Activated CD4-positive, alpha-beta T cell treated with anti-CD3 and anti-CD28 coated beads, Interleukin-2, amount 10 ng/mL, durations not matched to agents 24 days and 14 days (primary cell): ENCODE results near the gene CHMP1A. TPM values are rescaled to one million over a fixed set of nuclear protein-coding genes. Genes with fewer than 3 reads are reported as not detected.

ENCODE experiments used
- DNase-seq: peaks from one replicate; pipeline ENCODE4 v3.0.0; 2022
- H3K27ac Mint-ChIP-seq: one replicate; pipeline ENCODE4 v1.8.0; 2022; ENCODE audit warnings: mild to moderate bottlenecking, mixed read lengths
- H3K27me3 Mint-ChIP-seq: one replicate; pipeline ENCODE4 v1.8.0; 2022; ENCODE audit warnings: mixed read lengths
- H3K36me3 Mint-ChIP-seq: one replicate; pipeline ENCODE4 v1.8.0; 2022; ENCODE audit warnings: low read depth, mild to moderate bottlenecking, mixed read lengths
- H3K4me1 Mint-ChIP-seq: one replicate; pipeline ENCODE4 v1.8.0; 2021; ENCODE audit warnings: mixed read lengths
- H3K4me3 Mint-ChIP-seq: one replicate; pipeline ENCODE4 v1.8.0; 2022; ENCODE audit warnings: mild to moderate bottlenecking, moderate library complexity, mixed read lengths
- H3K9me3 Mint-ChIP-seq: one replicate; pipeline ENCODE4 v1.8.0; 2021; ENCODE audit warnings: mixed read lengths
- intact Hi-C: fragments of 100-400 bp; cut with micrococcal nuclease; formaldehyde crosslinking; loops from one replicate; pipeline ENCODE4 v1.15.1; 2023
- total RNA-seq: library from RNA; stranded (reverse); gene quantifications from 2 replicates; pipeline ENCODE4 v1.2.3, GENCODE V29; 2022

CHMP1A gene
- total RNA-seq, 1 donor from 2014 or later: 83.7 TPM

- peak overlapping the region; percentile 11 for H3K4me3 Mint-ChIP-seq
- peaks cover 44% of the 10 kb centered on the region for H3K36me3 Mint-ChIP-seq
- no peak for DNase-seq
- H3K27me3 Mint-ChIP-seq: no peaks in the 10 kb centered on the region
- intact Hi-C loops: no loop called here
- H3K4me1 Mint-ChIP-seq: peaks cover 29% of the 10 kb centered on the region
- no peak overlapping the region for H3K27ac Mint-ChIP-seq
- H3K9me3 Mint-ChIP-seq: no peaks in the 10 kb centered on the region
Measured at GRCh38 chr16:89660146-89660545, 2.6 kb upstream of the CHMP1A start.

DNA sequence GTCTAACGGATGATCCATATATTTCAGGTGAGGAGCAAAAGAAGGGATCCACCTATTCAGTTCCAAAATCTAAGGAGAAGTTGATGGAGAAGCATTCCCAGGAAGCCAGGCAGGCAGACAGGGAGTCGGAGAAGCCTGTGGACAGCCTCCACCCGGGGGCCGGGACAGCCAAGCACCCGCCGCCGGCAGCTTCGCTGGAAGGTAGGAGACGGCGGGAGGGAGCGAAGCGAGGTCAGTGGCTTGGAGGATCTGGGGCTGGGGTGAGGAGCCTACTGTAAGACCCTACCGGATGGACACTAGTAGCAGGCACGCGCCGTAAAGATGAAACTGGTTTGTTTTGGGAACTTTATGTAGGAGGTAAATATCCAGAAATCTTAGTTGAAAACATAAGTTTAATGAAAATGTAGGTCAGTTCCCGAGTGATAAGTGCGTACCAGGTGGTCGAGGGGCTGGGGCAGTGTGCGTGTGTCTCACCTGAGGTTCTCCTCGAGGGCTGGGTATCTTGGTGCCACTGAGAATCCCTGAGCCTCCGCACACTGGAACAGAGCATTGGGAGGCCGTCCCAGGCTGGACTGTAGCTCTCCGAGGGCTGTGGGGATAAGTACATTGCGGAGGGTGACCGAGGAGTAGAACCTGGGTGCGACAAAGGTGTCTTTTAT, 842 bp upstream of the CHMP1A start:
- intact Hi-C loops: loop anchor here (1.0 kb wide), 1 partner anchor 98 kb away; the partner anchor contains the start of gene RPL13
- Mint-ChIP-seq H3K27me3 (no peaks in the 10 kb centered on the region), H3K36me3 (peaks cover 51% of the 10 kb centered on the region), H3K9me3 (no peaks in the 10 kb centered on the region), H3K4me3 (peak overlapping the region; percentile 97), H3K4me1 (peaks cover 33% of the 10 kb centered on the region), H3K27ac (peak overlapping the region; percentile 92)
- peak; percentile 79 for DNase-seq

GRCh38 chr16:89656435-89657121, 930 bp downstream of the CHMP1A start:
- no peak for DNase-seq
- Mint-ChIP-seq H3K4me3 (peak overlapping the region; percentile 97), H3K9me3 (no peaks in the 10 kb centered on the region), H3K36me3 (peaks cover 37% of the 10 kb centered on the region), H3K4me1 (peaks cover 33% of the 10 kb centered on the region), H3K27ac (peak overlapping the region; percentile 87), H3K27me3 (no peaks in the 10 kb centered on the region)
- intact Hi-C loops: loop anchor here (1.0 kb wide), 1 partner anchor 44 kb away; no protein-coding TSS in a partner anchor

GRCh38 chr16:89655062-89655643, 2.4 kb downstream of the CHMP1A start:
- peaks cover 28% of the 10 kb centered on the region for H3K4me1 Mint-ChIP-seq
- peaks cover 24% of the 10 kb centered on the region for H3K36me3 Mint-ChIP-seq

DNA sequence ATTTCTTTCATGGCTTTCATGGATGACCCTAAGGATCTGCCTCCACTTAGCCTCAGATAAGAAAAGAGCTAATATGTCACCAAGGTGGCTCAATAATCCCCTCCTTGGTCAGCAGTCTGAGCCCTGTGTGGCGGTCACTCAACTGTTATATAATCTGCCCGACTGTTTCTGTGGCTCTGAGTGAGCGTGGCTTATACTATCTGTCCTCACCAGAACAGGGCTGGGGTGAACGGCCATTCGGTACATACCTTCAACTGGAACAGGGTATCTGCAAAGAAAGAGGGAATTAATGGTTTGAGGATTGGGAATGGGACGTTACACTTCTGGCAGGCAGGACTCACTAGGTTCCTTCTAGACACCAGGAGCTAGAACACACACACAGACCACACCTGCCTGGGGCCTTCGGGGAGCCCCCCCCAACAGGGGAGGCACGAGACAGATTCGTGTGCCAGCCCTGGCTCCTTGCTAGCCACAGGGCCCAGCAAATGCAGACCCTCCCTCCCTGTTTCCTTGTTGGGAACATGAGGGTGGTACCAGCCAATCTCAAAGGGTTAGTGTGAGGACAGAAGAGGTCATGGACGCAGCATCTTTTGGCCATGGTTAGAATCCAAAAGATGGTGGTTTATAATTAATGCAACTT, 3.7 kb downstream of the CHMP1A start:
- no peak for DNase-seq
- no peak overlapping the region for H3K27ac Mint-ChIP-seq
- intact Hi-C loops: no loop called here
- peak overlapping the region; percentile 18 for H3K4me3 Mint-ChIP-seq
- H3K9me3 Mint-ChIP-seq: no peaks in the 10 kb centered on the region
- H3K4me1 Mint-ChIP-seq: peaks cover 20% of the 10 kb centered on the region
- no peaks in the 10 kb centered on the region for H3K27me3 Mint-ChIP-seq
- H3K36me3 Mint-ChIP-seq: peaks cover 27% of the 10 kb centered on the region

More at GRCh38 chr16:89655062-89655643, 2.4 kb downstream of the CHMP1A start:
- H3K4me3 Mint-ChIP-seq: peak overlapping the region; percentile 97
- H3K27ac Mint-ChIP-seq: no peak overlapping the region
- H3K27me3 Mint-ChIP-seq: no peaks in the 10 kb centered on the region
- no peaks in the 10 kb centered on the region for H3K9me3 Mint-ChIP-seq
- DNase-seq: no peak
- intact Hi-C loops: no loop called here

GRCh38 chr16:89651584-89651983, 5.9 kb downstream of the CHMP1A start:
- Mint-ChIP-seq H3K27ac (no peak overlapping the region), H3K27me3 (no peaks in the 10 kb centered on the region), H3K9me3 (no peaks in the 10 kb centered on the region), H3K4me3 (no peak overlapping the region), H3K4me1 (peaks cover 13% of the 10 kb centered on the region), H3K36me3 (peaks cover 29% of the 10 kb centered on the region)
- DNase-seq: no peak
- intact Hi-C loops: no loop called here

DNA sequence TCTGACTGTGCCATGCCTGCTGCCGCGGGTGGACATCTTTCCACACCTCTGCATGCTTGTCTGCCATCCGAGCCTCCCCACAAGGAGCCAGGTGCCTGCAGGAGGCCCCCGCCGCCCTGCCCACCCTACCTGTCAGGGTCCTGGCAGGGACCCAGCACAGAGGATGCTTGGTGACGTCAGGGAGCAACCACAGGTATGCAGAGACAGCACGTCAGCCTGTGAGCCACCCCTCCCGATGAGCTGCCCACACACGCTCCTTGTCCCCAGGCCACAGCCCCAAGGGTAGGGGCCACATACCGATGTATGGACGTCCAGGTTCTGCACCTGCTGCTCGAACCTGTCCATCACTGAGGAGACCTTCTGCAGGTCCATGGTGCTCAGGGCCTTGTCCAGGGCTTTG, 10.6 kb downstream of the CHMP1A start:
- intact Hi-C loops: no loop called here
- no peak overlapping the region for H3K27ac Mint-ChIP-seq
- no peaks in the 10 kb centered on the region for H3K4me1 Mint-ChIP-seq

DNA sequence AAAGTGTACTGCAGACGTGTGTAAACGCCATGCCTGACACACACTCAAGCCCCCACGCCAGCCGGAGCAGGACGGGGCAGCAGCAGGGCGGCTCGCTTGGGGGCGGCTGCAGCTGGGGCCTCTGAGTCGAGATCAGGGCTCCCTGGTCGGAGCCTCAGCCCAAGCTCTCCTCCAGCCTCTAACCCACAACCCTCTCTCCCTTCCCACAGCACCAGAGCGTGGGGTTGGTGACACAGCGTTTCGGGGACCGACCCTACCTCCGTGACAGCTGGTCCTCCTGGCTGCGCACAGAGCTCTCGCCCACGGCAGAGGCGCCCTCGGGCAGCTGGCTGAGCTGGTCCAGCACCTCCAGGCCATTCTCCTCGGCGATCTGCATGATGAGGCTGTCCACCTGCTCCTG, 11.2 kb downstream of the CHMP1A start:
- Mint-ChIP-seq H3K27me3 (no peaks in the 10 kb centered on the region), H3K27ac (no peak overlapping the region), H3K36me3 (peaks cover 31% of the 10 kb centered on the region), H3K4me1 (no peaks in the 10 kb centered on the region), H3K9me3 (no peaks in the 10 kb centered on the region), H3K4me3 (no peak overlapping the region)
- no peak for DNase-seq
- intact Hi-C loops: no loop called here

More for the DNA sequence above, 10.6 kb downstream of the CHMP1A start:
- DNase-seq: no peak
- Mint-ChIP-seq H3K4me3 (no peak overlapping the region), H3K36me3 (peaks cover 31% of the 10 kb centered on the region), H3K27me3 (no peaks in the 10 kb centered on the region), H3K9me3 (no peaks in the 10 kb centered on the region)

GRCh38 chr16:89645122-89645521, 12.4 kb downstream of the CHMP1A start:
- H3K27ac Mint-ChIP-seq: no peak overlapping the region
- H3K36me3 Mint-ChIP-seq: peaks cover 29% of the 10 kb centered on the region
- peaks cover 6% of the 10 kb centered on the region for H3K4me1 Mint-ChIP-seq
- H3K4me3 Mint-ChIP-seq: no peak overlapping the region
- intact Hi-C loops: no loop called here
- no peak for DNase-seq
- H3K9me3 Mint-ChIP-seq: no peaks in the 10 kb centered on the region
- peaks cover 3% of the 10 kb centered on the region for H3K27me3 Mint-ChIP-seq

- H3K27ac Mint-ChIP-seq: no peak overlapping the region
- H3K27me3 Mint-ChIP-seq: peaks cover 3% of the 10 kb centered on the region
- peaks cover 24% of the 10 kb centered on the region for H3K36me3 Mint-ChIP-seq
- no peak for DNase-seq
- H3K9me3 Mint-ChIP-seq: no peaks in the 10 kb centered on the region
- H3K4me1 Mint-ChIP-seq: peaks cover 6% of the 10 kb centered on the region
- intact Hi-C loops: no loop called here
- H3K4me3 Mint-ChIP-seq: no peak overlapping the region
Measured at GRCh38 chr16:89643769-89644300, 13.7 kb downstream of the CHMP1A start.

GRCh38 chr16:89642574-89642973, 14.9 kb downstream of the CHMP1A start:
- H3K4me1 Mint-ChIP-seq: peaks cover 6% of the 10 kb centered on the region
- no peak overlapping the region for H3K4me3 Mint-ChIP-seq
- no peak overlapping the region for H3K27ac Mint-ChIP-seq
- H3K36me3 Mint-ChIP-seq: peaks cover 19% of the 10 kb centered on the region
- H3K9me3 Mint-ChIP-seq: no peaks in the 10 kb centered on the region
- H3K27me3 Mint-ChIP-seq: peaks cover 3% of the 10 kb centered on the region
- no peak for DNase-seq
- intact Hi-C loops: no loop called here

- Mint-ChIP-seq H3K27me3 (peaks cover 3% of the 10 kb centered on the region), H3K4me3 (peak overlapping the region; percentile 80), H3K9me3 (no peaks in the 10 kb centered on the region), H3K36me3 (peaks cover 15% of the 10 kb centered on the region), H3K27ac (no peak overlapping the region), H3K4me1 (peaks cover 6% of the 10 kb centered on the region)
- intact Hi-C loops: loop anchor here (1.0 to 2.0 kb wide), 2 partner anchors 39 to 66 kb away; partner anchors contain the start of gene CPNE7
- no peak for DNase-seq
Measured at GRCh38 chr16:89641458-89642119, 15.9 kb downstream of the CHMP1A start.

GRCh38 chr16:89639385-89639784, 18.1 kb downstream of the CHMP1A start:
- DNase-seq: no peak
- Mint-ChIP-seq H3K4me3 (no peak overlapping the region), H3K27ac (no peak overlapping the region), H3K27me3 (peaks cover 3% of the 10 kb centered on the region), H3K9me3 (no peaks in the 10 kb centered on the region), H3K36me3 (no peaks in the 10 kb centered on the region), H3K4me1 (peaks cover 6% of the 10 kb centered on the region)
- intact Hi-C loops: no loop called here
